A204.1 (cell line): ENCODE measurements around the gene AIFM1.

Experiments
- FAIRE-seq: peaks from 2 replicates; lab custom pipeline; 2012; peaks lifted over from hg19 to GRCh38; lab: Jason Lieb, UNC

The AIFM1 gene

GRCh38 chrX:130165703-130166502, at the start of gene AIFM1:
Gene AIFM1 (minus strand): TSS chrX:130165841. CDS start chrX:130165656, 185 bp downstream.
- peak; percentile 81 for FAIRE-seq

GRCh38 chrX:130213376-130213775, 47.7 kb upstream of the AIFM1 start:
- no peak for FAIRE-seq

- FAIRE-seq: no peak
Observed at GRCh38 chrX:130212371-130212770, 46.7 kb upstream of the AIFM1 start.

DNA sequence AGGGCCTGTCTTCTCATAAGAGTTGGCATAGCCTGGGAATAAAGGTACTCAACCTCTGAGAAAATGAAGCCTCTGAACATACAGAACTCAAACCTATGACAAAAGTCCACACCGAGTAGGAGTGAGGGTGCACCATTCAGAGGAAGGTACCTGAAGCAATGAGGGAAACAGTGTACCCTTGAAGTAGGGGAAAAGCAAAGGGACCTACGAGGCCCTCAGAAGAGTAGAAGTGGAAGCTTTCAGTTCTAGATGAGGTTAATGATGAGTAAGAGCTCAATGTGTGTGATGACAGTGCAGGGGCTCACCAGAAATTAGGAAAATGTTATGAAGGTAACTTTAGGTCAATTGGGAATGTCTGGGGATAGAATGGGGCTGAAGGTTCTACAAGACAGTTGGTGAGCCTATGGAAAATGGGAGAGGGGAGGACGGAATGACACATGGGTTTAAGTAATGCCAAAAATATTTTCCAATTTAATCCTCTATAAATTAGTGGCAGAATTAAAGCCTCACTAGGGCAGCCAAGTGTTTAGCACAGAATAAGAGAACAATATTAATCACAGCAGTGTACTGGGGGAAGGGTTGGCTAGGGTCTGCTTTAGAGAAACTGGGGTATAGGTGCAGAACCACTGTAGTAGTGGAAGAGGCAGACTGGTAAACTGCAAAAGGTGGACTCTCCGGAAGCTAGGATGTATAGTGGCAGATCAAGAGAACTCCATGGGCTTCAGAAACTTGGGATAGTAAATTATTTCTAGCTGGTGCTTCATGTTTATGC, 46.0 kb upstream of the AIFM1 start:
- FAIRE-seq: no peak

DNA sequence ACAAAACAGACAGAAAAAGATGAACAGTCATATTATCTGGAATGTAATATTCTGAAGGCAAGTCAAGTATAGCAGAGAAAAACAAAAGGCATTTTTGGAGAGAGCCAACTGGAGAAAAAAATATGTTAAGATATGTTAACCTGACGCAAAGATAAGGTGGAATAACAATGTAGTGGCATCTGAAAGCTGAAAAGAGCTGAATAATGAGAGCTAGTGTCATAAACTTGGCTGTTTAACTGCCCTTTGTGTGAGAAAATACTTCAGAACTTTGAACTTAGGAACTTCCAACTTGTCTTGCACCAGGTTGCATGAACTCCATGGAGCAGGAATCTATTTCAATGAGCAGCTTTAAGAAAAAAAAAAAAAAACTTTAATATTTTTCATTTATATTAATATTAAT, 39.0 kb upstream of the AIFM1 start:
- no peak for FAIRE-seq

GRCh38 chrX:130197464-130197863, 31.8 kb upstream of the AIFM1 start:
- FAIRE-seq: no peak

DNA sequence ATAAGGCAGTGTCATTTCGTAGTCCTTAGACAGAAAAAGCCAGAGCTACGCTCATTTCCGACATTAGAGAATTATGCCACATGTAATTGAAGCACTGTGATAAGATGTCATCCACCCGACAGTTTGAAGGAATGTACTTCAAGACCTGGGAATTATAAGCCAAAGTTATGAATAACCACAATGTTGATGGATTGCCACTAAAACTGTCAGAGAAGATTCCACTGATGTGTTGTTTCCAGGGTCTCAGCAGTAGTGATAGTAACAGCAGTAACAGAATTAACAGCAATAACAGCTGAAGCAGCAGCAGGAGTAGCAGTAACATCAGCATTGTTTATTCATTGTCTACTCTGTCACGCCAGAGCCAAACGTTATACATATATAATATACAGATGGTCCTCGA, 30.8 kb upstream of the AIFM1 start:
- no peak for FAIRE-seq

DNA sequence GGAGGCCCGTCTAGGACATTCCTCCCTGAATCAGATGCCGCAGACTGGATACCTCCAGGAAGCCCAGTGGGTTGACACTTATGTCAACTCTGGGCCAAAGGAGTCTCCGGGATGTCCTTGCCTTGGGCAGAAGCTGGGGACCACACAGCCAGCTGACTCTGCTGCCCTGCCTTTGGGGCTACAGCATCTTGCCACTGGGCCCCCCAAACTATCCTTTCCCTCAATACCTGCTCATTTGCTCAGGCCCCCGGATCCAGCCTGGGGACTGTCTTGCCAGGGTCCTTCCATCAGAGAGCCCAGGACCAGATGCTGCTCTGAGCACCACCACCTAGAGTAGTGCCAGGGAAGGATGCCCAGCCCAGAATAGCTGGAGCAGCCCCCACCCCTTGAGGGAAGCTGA, 25.2 kb upstream of the AIFM1 start:
- no peak for FAIRE-seq

DNA sequence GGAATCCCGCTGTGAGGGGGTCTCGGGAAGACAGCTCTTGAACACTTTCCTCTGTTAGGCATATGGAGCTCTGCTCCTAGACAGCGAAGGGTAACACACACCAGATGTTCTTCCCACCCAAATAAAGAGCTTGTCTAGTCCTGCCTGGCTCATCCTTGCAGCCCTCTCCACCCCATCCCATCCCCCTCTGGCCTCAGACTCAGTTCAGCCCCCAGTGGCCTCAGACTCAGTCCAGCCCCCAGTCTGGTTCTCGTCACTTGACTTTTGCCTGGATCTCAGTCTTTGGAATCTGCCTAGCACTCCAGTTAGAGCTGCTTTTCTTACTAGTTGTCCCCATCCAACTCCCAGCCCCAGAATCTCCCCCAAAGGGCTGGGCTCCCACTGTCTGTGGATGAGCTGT, 21.0 kb upstream of the AIFM1 start:
- no peak for FAIRE-seq

DNA sequence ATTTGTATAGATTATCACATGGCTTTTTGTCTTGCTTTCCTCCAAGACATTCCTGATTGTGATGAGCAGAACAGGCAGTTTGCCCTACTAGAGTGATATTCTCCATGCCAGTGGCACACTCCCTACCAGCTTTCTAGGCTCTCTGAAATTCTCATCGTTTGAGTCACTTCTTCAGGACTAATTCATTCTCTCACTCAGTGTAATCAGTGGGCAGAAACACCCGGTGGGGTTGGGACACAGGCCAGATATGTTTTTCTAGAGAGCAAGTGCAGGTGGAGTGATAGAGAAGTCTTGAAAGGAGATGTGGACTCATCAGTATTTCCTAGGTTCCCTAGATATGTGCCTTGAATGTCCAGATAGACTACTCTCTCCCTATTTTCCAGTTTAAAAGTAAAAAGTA, 19.2 kb upstream of the AIFM1 start:
- FAIRE-seq: no peak

DNA sequence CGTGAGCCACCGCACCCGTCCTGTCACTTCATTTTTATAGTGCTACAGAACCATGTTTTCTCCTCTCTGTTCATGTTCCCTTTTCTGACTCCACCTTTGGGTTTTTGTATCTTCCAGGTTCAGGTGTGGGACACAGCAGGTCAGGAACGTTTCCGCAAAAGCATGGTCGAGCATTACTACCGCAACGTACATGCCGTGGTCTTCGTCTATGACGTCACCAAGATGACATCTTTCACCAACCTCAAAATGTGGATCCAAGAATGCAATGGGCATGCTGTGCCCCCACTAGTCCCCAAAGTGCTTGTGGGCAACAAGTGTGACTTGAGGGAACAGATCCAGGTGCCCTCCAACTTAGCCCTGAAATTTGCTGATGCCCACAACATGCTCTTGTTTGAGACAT, 18.5 kb upstream of the AIFM1 start:
- FAIRE-seq: no peak

DNA sequence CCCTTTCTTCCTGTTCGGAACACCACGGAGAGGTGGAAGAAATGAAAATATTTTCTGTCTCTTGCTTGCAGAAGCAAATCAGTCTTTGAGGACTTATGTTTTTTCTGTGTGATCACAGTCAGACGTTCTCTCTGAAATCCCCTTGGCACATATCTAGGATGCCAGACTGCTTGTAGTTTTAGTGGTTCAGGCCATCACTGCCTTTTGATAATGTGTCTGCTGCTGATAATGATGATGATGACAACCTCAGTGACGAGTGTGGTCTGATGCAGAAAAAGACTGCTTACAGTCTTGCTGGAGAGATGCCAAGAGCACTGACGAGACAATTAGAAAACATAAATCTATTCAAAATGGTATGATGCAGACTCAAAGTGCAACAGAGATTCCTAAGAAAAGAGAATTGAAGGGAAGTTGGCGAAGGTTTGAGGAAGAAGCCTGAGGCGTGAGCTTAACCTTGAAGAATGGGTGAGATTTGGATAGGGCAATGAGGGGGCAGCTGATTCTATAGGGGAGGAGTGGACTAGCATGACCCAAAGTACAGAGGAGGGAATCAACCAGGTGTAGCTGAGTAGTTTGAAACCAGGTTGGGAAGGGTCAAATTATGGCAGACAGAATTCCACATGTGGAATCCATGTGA, 14.1 kb upstream of the AIFM1 start:
- FAIRE-seq: no peak

- no peak for FAIRE-seq
Observed at GRCh38 chrX:130179170-130179569, 13.5 kb upstream of the AIFM1 start.

DNA sequence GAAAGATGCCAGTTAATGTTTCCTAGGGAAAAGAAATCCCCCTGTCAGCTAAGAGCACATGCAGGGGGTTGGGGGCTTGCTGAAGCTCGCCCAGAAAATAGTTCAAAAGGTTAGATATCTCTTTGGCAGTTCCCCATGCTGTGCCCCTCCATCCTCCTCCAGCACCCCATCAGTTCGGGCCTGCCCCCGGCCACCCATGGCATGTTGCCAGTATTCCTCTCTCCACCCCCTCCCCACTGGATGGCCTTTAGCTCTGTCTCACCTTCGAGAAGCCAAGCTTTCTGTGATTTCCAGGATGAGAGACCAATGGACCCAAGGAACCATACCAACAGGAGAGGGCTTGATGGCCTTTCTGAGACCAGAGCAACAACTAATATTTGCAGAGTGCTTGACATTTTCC, 11.3 kb upstream of the AIFM1 start:
- no peak for FAIRE-seq

DNA sequence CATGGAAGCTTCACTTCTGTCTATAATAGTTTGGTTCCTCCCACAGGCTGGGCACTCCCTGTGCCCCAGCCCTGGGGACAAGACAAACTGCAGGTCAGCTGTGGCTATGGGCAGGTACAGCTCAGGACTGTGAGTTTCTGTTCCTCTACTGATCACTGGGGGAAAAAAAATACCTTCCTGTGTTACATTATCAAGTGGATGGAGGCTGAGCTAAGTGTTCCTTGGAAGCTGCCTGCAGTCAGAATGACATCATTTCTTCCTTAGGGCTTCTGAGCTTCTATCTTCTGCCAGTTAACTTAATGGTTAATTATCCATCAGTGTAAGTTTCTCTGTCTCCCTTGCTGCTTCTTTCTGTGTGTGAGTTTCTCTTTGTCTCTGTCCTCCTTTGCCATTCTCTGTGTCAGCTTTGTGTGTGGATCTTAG, 10.7 kb upstream of the AIFM1 start:
- FAIRE-seq: no peak

DNA sequence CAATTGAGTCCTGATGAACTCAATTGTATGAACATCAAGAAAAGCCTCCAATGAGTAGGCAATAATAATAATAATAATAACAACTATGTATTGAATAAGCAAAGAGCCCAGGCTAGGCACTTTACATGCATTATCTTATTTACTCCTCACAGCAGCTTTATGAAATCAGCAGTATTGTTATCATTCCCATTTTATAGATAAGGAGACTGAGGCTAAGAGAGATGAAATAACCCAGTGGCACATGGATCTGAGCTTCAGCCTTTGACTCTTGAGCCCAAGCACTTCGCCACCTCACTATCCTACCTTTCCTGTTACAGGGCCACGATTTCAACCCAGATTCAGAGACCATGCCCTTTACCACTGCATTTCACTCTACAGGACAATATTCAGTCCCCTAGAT, 9.3 kb upstream of the AIFM1 start:
- no peak for FAIRE-seq

- FAIRE-seq: no peak
Observed at GRCh38 chrX:130174045-130174704, 8.5 kb upstream of the AIFM1 start.

GRCh38 chrX:130173190-130173895, 7.7 kb upstream of the AIFM1 start:
- FAIRE-seq: no peak

DNA sequence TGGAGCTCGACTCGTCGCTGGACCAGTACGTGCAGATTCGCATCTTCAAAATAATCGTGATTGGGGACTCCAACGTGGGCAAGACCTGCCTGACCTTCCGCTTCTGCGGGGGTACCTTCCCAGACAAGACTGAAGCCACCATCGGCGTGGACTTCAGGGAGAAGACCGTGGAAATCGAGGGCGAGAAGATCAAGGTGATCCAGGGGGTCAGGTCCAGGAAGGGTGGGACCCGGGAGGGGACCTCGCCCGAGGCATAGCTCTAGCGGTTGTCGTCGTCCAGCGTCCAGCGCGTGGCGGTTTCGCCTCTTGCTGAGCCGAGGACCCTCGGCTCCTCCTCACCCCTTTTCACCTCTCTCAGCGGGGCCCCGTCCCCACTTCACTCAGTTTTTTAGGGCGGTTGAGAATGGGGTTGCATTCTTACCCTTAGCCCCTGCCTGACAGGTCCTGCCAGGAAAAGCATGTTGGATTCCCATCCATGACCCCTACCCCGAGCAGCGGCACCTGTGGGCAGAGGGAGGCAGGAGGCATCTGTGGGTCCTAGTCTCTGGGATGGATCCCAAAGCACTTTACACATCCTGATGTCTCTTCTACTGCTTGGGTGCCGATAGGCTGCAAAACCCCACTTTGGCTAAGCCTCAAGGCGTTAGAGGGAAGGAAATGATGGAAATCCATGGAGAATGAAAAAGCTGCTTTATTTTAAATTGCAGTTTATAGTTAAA, 6.6 kb upstream of the AIFM1 start:
- no peak for FAIRE-seq

DNA sequence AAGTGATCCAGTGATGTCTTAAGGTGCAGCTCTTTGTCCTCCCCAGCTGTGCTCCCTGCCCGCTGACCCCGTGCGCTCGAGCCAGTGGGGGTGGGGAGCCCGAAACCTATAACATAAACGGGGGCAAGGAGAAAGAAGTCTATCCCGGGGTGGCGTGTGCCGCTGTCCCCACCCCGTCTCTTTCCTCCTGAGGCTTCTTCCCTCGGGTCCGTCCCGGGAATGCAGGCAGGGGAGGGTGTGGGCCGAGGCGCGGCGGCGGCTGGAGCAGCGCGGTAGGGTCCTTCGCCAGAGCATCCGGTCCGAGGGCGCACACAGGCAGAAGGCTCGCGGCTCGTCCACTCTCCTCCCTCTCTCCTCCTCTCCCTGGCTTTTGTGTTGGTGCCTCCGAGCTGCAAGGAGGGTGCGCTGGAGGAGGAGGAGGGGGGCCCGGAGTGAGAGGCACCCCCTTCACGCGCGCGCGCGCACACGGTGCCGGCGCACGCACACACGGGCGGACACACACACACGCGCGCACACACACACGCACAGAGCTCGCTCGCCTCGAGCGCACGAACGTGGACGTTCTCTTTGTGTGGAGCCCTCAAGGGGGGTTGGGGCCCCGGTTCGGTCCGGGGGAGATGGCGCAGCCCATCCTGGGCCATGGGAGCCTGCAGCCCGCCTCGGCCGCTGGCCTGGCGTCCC, 5.9 kb upstream of the AIFM1 start, which contains the start of gene RAB33A:
TSS of gene RAB33A (plus strand) at position 517 of the 681 bp plus-strand sequence. CDS start at position 618, 101 bp downstream.
- FAIRE-seq: no peak
